Measurements from ENCODE around the gene MLN.

Gene MLN

GRCh38 chr6:33813246-33813904, 9.6 kb upstream of the MLN start:
- Histone ChIP-seq H3K27me3 (no peaks in the 10 kb centered on the region), H3K4me3 (ENCODE audit: low read depth, low read length) (no peak overlapping the region), H3K4me1 (peaks cover 8% of the 10 kb centered on the region), H3K36me3 (no peaks in the 10 kb centered on the region), H3K9me3 (no peaks in the 10 kb centered on the region)
- DNase-seq = no peak
- TF ChIP-seq CTCF (IDR thresholded peaks at IDR 0.05; ENCODE audit: low read depth, low read length) = no peak

GRCh38 chr6:33812669-33813068, 8.9 kb upstream of the MLN start:
- Histone ChIP-seq H3K27me3 (no peaks in the 10 kb centered on the region), H3K36me3 (no peaks in the 10 kb centered on the region), H3K4me3 (ENCODE audit: low read depth, low read length) (no peak overlapping the region), H3K4me1 (peaks cover 15% of the 10 kb centered on the region), H3K9me3 (no peaks in the 10 kb centered on the region)
- DNase-seq = peak; percentile 35
- TF ChIP-seq CTCF (IDR thresholded peaks at IDR 0.05; ENCODE audit: low read depth, low read length) = 0 out of 2 replicates have a peak, but pooled peaks have one; percentile 15

GRCh38 chr6:33809594-33809993, 5.8 kb upstream of the MLN start:
- no peak overlapping the region for H3K4me3 ChIP-seq (ENCODE audit: low read depth, low read length)
- peaks cover 16% of the 10 kb centered on the region for H3K4me1 ChIP-seq
- no peak for TF ChIP-seq CTCF (IDR thresholded peaks at IDR 0.05; ENCODE audit: low read depth, low read length)
- H3K9me3 ChIP-seq = no peaks in the 10 kb centered on the region
- DNase-seq = no peak
- H3K36me3 ChIP-seq = no peaks in the 10 kb centered on the region
- no peaks in the 10 kb centered on the region for H3K27me3 ChIP-seq

GRCh38 chr6:33808641-33809180, 4.9 kb upstream of the MLN start:
- no peaks in the 10 kb centered on the region for H3K9me3 ChIP-seq

GRCh38 chr6:33807606-33808005, 3.8 kb upstream of the MLN start:
- TF ChIP-seq CTCF (IDR thresholded peaks at IDR 0.05; ENCODE audit: low read depth, low read length) = no peak
- no peak overlapping the region for H3K4me3 ChIP-seq (ENCODE audit: low read depth, low read length)
- no peaks in the 10 kb centered on the region for H3K9me3 ChIP-seq
- no peak for DNase-seq
- no peaks in the 10 kb centered on the region for H3K27me3 ChIP-seq
- no peaks in the 10 kb centered on the region for H3K36me3 ChIP-seq
- peaks cover 14% of the 10 kb centered on the region for H3K4me1 ChIP-seq

More at GRCh38 chr6:33808641-33809180, 4.9 kb upstream of the MLN start:
- no peak for DNase-seq
- TF ChIP-seq CTCF (IDR thresholded peaks at IDR 0.05; ENCODE audit: low read depth, low read length) = no peak
- H3K27me3 ChIP-seq = no peaks in the 10 kb centered on the region
- H3K4me3 ChIP-seq (ENCODE audit: low read depth, low read length) = no peak overlapping the region
- peaks cover 16% of the 10 kb centered on the region for H3K4me1 ChIP-seq
- no peaks in the 10 kb centered on the region for H3K36me3 ChIP-seq

- TF ChIP-seq CTCF (IDR thresholded peaks at IDR 0.05; ENCODE audit: low read depth, low read length) = no peak
- H3K4me3 ChIP-seq (ENCODE audit: low read depth, low read length) = no peak overlapping the region
- H3K27me3 ChIP-seq = no peaks in the 10 kb centered on the region
- no peaks in the 10 kb centered on the region for H3K36me3 ChIP-seq
- H3K4me1 ChIP-seq = peaks cover 11% of the 10 kb centered on the region
- DNase-seq = no peak
- no peaks in the 10 kb centered on the region for H3K9me3 ChIP-seq
Measured at GRCh38 chr6:33806841-33807240, 3.0 kb upstream of the MLN start.
